ENCODE results near the gene FUT3.
"Not testable (repeated sequence)": the region's sequence is repeated elsewhere in the genome, so short reads cannot be mapped to it uniquely, and the experiment has no call there.

Gene FUT3

DNA sequence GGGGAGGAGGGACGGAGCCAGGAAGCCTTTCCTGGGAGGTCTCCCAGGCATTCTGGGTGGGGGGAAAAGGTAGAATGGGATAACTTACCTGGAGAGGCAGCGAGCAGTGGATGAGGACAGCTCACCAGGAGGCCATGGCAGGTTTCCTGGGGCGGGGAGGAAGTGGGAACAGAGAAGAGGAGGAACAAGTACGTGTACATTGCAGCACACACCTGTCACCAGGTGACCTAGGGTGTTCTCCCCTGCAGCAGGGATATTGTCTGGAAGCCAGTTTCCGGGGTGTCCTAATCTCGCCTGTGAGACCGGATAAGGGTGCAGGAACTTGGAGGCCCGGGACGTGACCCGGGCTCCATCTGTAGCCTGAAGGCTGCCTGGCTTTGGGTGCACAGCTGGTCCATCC, at the start of gene FUT3:
TSS of gene FUT3 (minus strand) at position 148 of the 400 bp plus-strand sequence.
- DNase-seq: no peak

DNA sequence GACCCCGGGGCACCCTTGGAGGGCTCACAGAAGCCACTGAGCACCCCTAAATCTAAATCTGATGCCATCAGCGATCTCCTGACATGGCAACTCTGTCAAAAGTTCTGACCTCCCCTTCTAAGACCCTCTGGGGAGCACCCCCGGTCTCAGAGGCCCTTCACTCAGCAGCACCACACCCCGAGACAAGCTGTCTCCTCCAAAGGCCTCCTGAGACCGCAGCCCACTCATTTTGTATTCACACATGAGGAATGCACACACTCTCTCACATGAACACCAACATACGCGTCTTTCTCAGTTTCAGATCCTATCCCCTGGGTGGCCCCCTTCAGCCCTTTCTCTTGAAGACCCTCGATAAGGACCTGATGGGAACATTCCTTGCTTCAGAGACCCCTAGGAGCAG, 49.7 kb upstream of the FUT3 start:
- no peak for DNase-seq

DNA sequence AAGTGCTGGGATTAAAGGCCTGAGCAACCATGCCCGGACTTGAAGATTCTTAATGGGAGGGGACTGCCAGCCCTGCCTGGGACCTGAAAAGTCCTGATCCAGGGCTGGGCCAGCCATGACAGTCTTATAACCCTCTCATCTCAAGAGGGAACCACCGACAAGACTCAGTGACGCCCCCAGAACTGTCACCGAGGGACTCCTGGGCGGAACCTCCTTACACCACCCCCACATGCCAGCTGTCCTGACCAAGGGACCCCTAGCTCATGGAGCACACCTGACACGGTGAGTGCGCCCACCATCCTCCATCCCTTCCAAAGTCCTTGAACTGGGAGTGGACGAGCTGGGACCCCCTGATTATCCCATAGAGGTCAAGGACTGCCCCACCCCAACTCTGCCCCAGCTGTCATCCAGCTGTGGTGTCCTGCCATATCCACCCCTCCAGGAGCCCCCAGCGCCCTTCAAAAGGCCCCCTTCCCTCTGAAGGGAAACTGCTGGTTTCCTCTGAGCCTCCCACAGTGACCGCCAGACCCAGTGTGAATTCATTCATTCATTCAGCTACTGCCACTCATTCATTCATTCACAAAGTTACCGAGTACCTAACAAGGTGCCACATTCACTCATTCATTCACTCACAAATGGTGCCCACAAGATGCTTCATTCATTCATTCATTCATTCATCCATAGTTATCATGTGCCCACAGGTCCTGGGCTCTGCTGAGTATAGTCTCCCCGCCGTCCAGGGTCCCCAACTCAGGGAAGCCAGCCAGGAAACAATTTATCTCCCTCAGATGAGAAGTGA, 48.7 kb upstream of the FUT3 start:
- DNase-seq: no peak

DNA sequence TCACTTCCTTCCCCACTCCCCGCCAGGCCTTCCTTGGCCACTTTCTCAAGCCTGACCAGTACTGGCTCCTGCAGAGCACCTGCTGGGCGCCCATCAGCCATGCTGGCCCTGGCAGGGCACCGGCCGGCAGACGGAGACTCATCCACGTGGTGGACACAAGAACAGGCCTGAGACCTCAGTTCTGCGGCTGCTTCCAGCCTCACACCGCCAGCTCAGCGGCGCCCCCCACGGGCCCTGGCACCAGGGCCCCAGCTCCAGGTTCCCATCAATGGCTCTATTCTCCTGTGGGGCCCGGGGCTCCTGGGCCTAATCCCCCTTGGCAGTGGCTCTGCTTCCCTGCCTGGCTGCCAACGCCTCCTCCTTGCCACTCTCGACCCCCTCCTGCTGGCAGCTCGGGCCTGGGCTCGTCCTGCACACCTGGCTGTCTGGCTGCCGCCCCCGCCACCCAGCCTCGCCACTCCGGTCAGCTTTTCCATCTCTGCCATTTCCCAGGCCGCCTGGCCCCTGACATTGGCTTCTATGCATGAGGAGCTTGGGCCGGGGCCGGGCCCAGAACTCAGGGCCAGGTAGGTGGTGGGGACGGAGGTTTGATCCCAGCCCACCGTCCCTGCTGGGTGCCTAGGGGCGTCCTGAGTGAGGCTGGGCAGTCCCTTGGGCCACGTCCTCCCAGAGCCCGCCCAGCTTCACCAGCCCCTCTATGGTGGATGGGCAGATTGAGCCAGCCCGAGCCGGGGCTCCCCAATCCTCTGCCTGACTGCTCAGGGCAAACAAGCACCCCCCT, 46.1 kb upstream of the FUT3 start:
- DNase-seq: no peak

DNA sequence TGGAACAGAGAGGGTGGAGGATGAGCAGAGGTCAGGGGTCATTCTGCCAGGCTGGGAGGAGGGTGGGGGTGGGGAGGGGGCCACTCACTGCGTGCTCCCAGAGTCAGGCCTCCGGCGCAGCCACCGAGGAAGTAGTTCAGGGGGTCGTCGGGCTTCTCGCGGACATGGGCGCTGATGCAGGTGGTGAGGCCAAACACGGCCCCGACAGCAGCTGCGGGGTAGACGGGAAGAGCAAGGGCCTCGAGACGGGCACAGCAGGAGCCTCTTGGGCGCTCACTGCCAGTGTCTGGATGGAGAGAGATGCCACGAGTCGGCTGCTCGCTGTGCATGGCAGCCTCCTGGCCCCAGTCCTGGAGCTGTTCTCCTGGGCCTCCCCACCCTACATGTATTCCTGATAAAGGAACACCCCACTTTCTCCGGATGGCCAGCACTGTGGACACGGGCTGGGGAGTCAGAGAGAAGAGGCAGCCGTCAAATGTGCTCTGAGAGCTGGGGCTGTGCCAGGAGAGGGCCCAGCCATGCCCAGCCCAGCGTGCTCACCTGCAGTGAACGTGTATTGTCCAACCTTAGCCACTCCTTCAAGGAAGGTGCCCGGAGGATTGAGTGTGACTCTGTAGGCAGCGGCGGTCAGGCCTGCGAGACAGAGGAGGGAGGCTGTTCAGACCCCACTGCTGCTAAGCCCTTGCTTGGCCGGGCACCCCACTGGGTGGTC, 45.3 kb upstream of the FUT3 start:
- DNase-seq: no peak

DNA sequence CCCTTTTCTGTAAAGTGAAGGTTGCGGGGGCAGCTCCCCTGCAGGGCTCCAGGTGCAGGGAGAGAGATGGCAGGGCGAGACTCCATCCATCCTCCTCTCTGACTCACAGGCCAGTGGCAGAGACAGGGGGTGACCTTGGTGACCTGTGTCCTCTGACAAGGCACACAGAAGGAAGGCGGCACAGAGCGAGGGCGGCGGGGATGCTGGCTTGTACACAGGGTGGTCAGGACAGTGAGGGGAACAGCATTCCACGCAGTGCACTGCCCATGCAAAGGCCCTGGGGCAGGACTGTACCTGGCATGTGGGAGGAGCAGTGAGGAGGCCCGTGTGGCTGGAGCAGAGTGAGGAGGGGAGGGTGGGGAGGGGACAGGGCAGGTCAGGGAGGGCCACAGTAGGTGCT, 44.6 kb upstream of the FUT3 start:
- no peak for DNase-seq

DNA sequence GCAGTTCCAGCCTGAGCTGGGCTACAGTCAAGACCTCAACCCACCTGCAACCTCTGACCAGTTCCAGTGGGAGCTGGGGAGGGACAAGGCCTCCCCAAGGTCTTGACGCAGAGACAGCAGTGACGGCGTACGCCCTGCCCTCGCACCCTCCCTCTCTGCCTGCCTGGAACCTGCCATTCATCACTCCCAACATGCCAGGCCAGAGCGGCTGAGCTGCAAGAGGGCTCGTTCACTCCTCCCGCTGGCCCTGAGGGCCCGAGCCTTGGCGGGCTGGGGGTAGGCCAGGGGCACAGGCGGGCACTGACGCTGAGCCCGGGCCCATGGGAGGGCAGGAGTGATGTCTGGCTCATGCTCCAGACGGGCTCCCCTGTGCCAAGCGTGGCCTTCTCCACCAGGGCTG, 44.2 kb upstream of the FUT3 start:
- DNase-seq: no peak

DNA sequence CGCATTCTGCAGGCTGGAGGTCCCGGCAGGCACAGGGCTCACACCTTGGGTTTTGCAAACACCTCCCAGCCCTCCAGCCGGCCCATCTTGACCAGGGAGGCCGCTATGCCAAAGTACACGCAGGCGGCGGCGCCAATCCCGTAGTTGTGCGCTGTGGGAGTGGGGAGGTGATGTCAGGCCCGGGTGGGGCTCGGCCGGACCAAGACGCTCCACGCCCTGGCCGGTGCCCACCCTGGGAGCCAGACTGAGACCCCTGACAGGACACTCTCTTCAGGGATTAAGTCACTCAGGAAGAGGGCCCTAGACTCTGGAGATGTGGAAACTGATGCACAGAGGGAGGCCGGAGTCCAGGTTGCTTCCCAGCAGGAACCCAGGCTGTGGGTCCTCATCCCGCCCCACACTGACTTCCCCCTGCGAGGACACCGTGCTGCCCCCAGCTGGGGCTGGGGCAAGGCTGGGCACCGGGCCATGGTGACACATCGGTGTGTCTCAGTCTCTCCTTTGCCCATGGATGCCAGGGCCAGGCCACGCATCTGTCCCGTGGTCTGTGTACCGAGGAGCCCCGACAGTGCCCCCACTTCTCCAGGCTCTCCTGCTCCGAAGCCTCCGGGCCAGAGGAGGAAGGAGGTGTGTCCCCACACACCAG, 43.6 kb upstream of the FUT3 start:
- no peak for DNase-seq

DNA sequence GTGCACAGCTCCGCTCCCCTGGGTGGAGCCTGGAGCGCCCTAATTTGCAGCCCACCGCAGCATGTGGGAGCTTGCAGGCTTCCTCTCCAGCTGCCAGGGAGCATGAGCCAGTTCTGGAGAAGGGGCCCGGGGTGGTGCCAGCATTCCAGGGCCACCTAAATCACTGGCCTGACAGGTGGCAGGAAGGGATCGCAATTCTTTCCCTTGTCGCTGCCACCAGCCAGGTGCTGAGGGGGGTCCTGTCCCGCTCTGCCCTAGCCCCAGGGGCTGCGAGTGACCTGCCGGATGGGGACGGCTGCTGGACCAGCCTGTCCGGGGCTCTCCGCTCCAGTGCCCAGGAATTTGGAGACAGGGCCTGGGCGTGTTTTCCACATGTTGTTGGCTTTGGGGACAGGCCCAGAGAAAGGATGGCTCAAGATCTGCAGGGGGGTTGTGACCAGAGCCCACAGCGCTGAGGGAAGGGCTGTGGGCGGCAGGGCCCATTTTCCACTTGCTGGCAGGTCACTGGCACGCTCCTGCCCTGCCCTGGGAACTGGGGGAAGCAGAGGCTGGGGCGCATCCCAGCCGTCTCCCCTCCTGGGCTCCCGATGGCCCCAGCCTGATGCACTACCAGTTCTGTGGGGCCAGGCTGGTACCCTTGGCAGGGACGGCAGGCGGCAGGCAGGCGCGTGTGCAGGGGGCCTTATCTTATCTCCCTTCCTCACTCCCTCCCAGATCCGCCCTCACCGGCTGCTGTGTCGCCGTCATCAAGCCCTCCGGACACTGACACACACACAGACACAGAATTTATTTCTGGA, 42.9 kb upstream of the FUT3 start:
- DNase-seq: no peak

DNA sequence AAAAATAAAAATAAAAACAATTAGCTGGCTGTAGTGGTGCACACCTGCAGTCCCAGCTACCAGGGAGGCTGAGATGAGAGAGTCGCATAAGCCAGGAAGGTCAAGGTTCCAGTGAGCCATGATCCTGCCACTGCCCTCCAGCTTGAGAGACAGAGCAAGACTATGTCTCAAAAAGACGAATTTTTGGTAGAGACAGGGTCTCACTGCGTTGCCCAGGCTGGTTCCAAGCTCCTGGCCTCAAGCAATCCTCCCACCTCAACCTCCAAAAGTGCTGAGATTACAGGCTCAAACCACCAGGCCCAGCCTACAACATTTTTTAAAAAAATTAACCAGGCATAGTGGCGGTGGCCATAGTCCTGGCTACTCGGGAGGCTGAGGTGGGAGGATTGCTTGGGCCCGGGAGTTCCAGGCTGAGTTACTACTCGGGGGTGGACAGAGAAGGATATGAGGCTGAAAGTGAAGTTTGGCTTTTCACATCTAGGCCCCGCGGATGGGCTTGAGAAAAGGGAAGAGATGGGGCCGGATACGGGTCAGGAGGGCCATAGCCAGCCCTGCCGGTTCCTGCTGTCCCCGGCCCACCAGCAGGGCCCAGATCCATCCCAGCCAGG, 42.2 kb upstream of the FUT3 start:
- DNase-seq: no peak

DNA sequence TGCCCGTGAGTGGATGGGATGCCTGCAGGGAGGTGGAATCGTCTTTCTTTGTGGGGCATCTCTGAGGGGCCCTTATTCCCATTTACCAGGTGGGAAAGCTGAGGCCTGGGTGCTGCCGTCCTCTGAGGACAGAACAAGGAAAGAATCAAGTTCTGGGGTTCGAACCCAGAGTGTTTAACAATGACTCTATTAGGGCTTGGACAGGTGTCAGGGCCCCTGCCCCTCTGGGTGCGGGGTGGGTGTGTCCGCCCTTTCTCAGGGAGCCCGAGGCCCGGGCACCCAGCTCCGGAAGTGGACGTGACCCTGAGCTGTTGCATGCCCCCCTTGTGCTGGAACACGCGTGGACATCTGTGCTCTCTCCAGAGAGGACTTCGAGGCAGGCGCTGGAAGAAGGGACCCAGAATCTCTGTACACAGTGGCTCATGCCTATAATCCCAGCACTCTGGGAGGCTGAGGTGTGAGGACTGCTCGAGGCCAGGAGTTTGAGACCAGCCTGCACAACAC, 41.6 kb upstream of the FUT3 start:
- DNase-seq: no peak

DNA sequence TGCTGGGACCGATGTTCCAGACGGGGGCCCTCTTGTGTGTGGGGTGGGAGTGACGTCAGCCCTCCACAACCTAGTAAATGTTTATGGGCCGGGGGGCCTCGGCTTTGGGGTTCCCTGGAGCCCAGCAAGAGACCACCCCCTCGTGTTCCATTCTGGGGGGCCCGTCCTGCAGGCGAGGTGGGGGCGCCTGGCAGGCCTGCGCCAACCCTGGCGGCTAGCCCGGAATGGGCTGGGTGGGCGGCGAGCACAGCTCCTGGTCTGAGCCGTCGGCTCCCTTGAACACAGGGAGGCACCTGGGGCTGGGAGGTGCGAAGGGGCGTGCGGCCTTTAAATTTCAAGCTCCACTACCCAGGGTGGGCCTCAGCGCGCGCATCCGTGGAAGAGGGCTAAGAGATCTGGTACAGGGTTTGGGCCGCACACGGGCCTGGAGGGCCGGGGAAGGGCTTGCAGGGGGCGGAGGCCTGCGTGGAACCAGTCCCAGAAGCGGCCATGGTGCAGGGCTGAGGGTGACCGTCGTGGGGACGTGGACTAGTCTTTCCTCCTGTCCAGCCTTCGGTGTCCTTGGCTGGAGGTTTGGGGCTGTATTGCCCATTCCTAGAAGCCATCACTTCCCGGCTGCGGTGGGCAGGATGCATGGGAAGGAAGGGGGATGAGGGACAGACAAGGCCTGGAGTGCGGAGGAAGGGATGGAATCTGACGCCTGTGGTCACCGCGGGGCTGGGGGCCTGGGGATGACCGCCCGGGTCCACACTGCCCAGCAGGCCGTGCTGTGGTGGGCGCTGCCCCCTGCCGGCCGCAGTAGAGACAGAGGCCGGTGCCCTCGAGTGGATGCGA, 40.9 kb upstream of the FUT3 start:
- DNase-seq: no peak

DNA sequence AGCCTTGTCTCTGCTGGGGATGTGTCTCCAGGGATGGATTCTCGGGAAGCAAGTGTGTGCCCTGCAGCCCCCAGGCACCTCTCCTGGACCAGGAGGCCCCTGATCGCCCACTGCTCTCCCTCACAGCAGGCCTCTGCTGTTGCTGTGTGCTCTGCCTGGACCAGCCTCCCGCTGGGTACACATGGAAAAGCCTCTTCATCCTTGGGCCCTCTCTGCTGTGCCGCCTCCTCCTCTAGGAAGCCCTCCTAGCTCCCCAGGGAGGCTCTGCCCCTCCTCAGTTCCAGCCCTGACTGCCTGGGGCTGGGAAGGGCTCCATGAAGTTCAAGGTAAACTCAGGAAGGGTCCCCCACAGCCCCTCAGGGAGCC, 40.3 kb upstream of the FUT3 start:
- DNase-seq: no peak

DNA sequence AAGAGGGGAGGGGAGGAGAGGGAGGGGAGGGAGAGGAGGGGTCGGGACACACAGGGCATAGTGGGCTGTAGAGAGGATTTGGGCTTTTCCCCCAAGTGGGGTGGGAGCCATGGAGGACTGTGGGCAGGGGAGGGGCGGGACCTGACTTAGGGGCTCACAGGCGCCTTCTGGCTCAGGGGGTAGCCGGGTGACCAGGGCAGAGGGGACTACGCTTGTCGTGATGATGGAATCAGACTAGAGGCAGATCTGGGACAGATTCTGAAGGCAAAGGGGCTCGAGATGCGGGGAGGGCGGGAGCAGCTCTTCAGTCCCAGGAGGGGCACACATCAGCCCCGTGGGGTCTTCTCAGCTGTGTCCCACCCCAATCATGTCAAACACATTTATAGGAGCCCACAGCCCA, 38.9 kb upstream of the FUT3 start:
- no peak for DNase-seq

DNA sequence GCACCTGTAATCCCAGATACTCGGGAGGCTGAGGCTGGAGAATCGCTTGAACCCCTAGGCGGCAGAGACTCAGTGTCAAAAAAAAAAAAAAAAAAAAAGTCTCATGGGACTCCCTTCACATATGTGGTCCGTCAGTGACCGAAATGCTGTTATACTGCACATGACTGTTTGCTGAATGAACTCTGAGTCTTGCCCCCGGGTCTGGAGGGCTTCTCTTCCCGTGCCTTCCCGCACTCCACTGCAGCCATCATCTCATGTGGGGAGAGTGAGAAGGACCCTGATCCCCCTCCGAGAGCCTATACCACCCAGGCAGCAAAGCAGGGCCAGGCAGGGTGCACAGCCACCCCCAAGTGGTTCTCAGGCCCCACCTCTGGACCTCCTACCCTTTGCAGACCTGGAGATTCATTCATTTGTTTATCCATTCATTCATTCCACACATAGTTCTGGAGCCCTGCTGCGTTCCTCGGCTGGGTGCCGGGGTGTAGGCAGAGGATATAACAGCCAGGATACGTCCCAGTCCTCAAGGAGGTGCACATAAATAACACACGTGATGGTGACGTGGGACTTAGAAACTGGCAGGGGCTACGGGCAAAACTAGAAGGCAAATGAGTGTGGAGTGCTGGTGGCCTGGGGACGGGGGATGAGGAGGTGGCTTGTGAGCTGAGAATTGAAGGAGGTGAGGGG, 38.2 kb upstream of the FUT3 start:
- no peak for DNase-seq

DNA sequence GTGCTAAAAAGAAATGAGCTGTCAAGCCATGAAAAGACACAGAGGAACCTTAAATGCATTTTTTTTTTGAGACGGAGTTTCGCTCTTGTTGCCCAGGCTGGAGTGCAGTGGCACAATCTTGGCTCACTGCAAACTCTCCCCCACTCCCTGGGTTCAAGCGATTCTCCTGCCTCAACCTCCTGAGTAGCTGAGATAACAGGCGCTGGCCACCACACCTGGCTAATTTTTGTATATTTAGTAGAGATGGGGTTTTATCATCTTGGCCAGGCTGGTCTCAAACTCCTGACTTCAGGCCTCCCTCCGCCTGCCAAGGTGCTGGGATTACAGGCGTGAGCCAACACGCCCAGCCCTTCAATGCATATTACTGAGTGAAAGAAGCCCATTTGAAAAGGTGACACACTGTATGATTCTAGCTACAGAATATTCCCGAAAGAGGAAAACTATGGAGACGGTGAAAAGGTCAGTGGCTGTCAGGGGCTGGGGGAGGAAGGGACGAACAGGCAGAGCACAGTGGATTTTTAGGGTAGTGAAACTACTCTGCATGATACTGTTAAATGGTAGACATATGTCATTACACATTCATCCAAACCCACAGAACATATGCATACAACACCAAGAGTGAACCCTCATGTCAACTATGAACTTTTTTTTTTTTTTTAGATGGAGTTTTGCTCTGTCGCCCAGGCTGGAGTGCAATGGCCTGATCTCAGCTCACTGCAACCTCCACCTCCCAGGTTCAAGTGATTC, 33.0 kb upstream of the FUT3 start:
- DNase-seq: not testable (repeated sequence)

DNA sequence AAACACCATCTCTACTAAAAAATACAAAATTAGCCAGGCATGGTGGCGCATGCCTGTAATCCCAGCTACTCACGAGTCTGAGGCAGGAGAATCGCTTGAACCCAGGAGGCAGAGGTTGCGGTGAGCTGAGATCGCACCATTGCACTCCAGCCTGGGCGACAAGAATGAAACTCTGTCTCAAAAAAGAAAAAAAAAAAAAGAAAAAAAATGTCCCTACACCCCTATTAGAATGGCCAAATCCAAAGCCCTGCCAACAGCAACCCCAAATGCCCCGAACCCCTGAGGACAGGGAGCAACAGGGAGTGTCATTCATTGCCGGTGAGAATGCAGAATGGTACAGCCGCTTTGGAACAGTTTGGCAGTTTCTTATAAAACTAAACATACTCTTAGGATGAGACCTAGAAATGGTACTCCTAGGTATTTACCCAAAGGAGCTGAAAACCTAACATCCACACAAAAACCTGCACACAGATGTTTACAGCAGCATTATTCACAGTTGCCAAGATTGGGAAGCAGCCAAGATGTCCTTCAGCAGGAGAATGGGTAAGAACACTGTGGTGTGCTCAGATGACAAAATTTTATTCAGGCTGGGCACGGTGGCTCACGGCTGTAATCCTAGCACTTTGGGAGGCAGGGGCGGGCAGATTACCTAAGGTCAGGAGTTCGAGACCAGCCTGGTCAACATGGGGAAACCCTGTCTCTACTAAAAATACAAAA, 32.1 kb upstream of the FUT3 start:
- DNase-seq: not testable (repeated sequence)

DNA sequence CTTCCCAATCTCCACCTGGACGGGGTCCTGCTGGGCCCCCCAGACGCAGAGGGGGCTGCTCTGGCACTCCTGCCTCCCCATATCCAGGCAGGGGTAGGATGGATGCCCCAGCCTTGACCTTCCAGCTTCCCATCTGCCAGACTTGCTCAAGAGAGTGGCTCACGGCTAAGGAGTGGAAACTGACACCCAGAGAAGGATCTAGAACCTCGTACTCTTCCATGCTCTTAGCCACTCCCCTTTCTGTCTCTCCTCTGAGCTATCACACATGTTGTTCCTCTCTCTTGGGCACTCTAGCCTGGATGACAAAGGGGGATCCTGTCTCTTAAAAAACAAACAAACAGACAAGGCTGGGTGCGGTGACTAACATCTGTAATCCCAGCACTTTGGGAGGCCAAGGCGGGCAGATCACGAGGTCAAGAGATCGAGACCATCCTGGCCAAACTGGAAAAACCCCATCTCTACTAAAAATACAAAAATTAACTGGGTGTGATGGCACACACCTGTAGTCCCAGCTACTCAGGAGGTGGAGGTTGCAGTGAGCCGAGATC, 31.2 kb upstream of the FUT3 start:
- DNase-seq: no peak

All from stimulated activated CD4-positive, alpha-beta T cell treated with anti-CD3 and anti-CD28 coated beads, Interleukin-1b, Interleukin-23, amount 100 ng/mL, for 48 hours (primary cell).